HepG2 (cell line): ENCODE measurements around the gene SCGB3A2. TPM values are rescaled to one million over a fixed set of nuclear protein-coding genes. Genes with fewer than 3 reads are reported as not detected.

ENCODE experiments used
- ATAC-seq: fragments of 200-7000 bp; cut with Tn5 transposase; 3 replicates; pipeline ENCODE4 v1.9.1; 2020; ENCODE audit warnings: mild to moderate bottlenecking, moderate library complexity
- BruUV-seq: library from RNA; stranded (reverse); fragments of 400-500 nt; replicated peaks from 2 replicates; lab custom pipeline; 2021; lab: Mats Ljungman, UMichigan
- CTCF ChIA-PET: fragments of 300-600 bp; formaldehyde crosslinking; extraction: SDS; loops from one replicate; lab custom pipeline; 2021; ENCODE audit warnings: low total read pairs, inconsistent platforms, low intra/inter-chr PET ratio; lab: Yijun Ruan, JAX
- POLR2A ChIA-PET: fragments of 350-600 bp; sonication (Branson Sonifier 250); formaldehyde crosslinking; loops from one replicate; lab custom pipeline; 2020; ENCODE audit warnings: antibody characterized with exemption, inconsistent platforms; lab: Yijun Ruan, JAX
- DNase-seq: peaks from one replicate; pipeline ENCODE4 v3.0.0-alpha.2; 2015; ENCODE audit warnings: low spot score
- FAIRE-seq: peaks from 3 replicates; lab custom pipeline; 2011; peaks lifted over from hg19 to GRCh38; lab: Jason Lieb, UNC
- H2AFZ ChIP-seq: one replicate; pipeline ENCODE4 v1.6.1; 2011; ENCODE audit warnings: low read length, inconsistent platforms
- H3K27ac ChIP-seq: fragments of 300-600 bp; 3 replicates; pipeline ENCODE4 v1.8.0; 2011; ENCODE audit warnings: mixed run types, mild to moderate bottlenecking, mixed read lengths, low read length, inconsistent platforms; ENCODE audit not compliant: insufficient read depth; ENCODE audit errors: extremely low read length
- H3K27me3 ChIP-seq, 2 experiments: fragments of 200-600 bp in 1 of 2; 2 replicates in 1 of 2; 3 replicates in 1 of 2; pipeline versions ENCODE4 v1.6.0 to v1.8.0; 2011; ENCODE audit warnings: low read length in 2 of 2, mild to moderate bottlenecking in 2 of 2, moderate library complexity in 2 of 2, inconsistent platforms in 1 of 2; ENCODE audit not compliant: insufficient read depth in 2 of 2, control insufficient read depth in 1 of 2
- H3K36me3 ChIP-seq, 2 experiments: fragments of 200-600 bp in 1 of 2; replicated peaks in 1 of 2; 2 replicates in 1 of 2; 3 replicates in 1 of 2; pipeline versions ENCODE4 v1.5.1 to v1.8.0; 2011; ENCODE audit warnings: low read length in 2 of 2, inconsistent platforms in 1 of 2; ENCODE audit not compliant: insufficient read depth in 2 of 2, control insufficient read depth in 1 of 2
- H3K4me1 ChIP-seq: 2 replicates; pipeline ENCODE4 v1.5.1; 2012; ENCODE audit warnings: low read length, inconsistent platforms; ENCODE audit not compliant: insufficient read depth
- H3K4me2 ChIP-seq: 2 replicates; pipeline ENCODE4 v1.6.0; 2011; ENCODE audit warnings: low read depth, low read length, inconsistent platforms
- H3K4me3 ChIP-seq, 3 experiments: fragments of 200-600 bp in 1 of 3; sonication (generic), shearing (Covaris generic) in 1 of 3; replicated peaks in 1 of 3; 2 replicates each; pipeline ENCODE4 v1.5.1; 2011 to 2016; ENCODE audit warnings: low read length in 3 of 3, inconsistent platforms in 2 of 3, low read depth in 2 of 3, mild to moderate bottlenecking in 2 of 3, control low read depth in 1 of 3, mixed read lengths in 1 of 3; ENCODE audit not compliant: insufficient read depth in 1 of 3
- H3K79me2 ChIP-seq: one replicate; pipeline ENCODE4 v1.6.1; 2011; ENCODE audit warnings: low read length, inconsistent platforms; ENCODE audit not compliant: insufficient read depth
- H3K9ac ChIP-seq: 2 replicates; pipeline ENCODE4 v1.6.0; 2011; ENCODE audit warnings: mild to moderate bottlenecking, low read depth, low read length, inconsistent platforms; ENCODE audit not compliant: insufficient read depth
- H3K9me3 ChIP-seq: 2 replicates; pipeline ENCODE4 v1.5.1; 2012; ENCODE audit warnings: mild to moderate bottlenecking, low read length
- H4K20me1 ChIP-seq: 2 replicates; pipeline ENCODE4 v1.6.0; 2011; ENCODE audit warnings: inconsistent platforms, mild to moderate bottlenecking, low read length, moderate library complexity; ENCODE audit not compliant: insufficient read depth
- ATF4 ChIP-seq, 2 experiments: fragments of 450-650 bp in 1 of 2; sonication (generic) in 1 of 2; formaldehyde crosslinking; IDR thresholded peaks; 2 replicates each; pipeline versions ENCODE4 v1.5.0 to v1.8.0; 2020 to 2022; ENCODE audit warnings: mild to moderate bottlenecking in 1 of 2, missing genetic modification reagents in 1 of 2
- CEBPG ChIP-seq: IDR thresholded peaks from 2 replicates; pipeline ENCODE4 v1.6.1; 2016
- DR1 ChIP-seq: sonication (generic); formaldehyde crosslinking; IDR thresholded peaks from 2 replicates; pipeline ENCODE4 v1.8.0; 2021; ENCODE audit warnings: mild to moderate bottlenecking, missing genetic modification reagents, inconsistent platforms
- FOSL2 ChIP-seq: sonication (generic); formaldehyde crosslinking; IDR thresholded peaks from 2 replicates; pipeline ENCODE4 v1.4.0; 2020; ENCODE audit warnings: missing genetic modification reagents
- NCOA5 ChIP-seq: sonication (generic); formaldehyde crosslinking; IDR thresholded peaks from 2 replicates; pipeline ENCODE4 v1.4.0; 2020; ENCODE audit warnings: missing genetic modification reagents
- POLR2G ChIP-seq: fragments of 200-400 bp; formaldehyde crosslinking; IDR thresholded peaks from 2 replicates; pipeline ENCODE4 v1.6.1; 2018; ENCODE audit warnings: mild to moderate bottlenecking, low read depth, low read length, moderate library complexity
- RAD21 ChIP-seq: fragments of 450-650 bp; formaldehyde crosslinking; IDR thresholded peaks from 2 replicates; pipeline ENCODE4 v1.5.0; 2020; ENCODE audit warnings: mild to moderate bottlenecking
- TGIF2 ChIP-seq: IDR thresholded peaks from 2 replicates; pipeline ENCODE4 v1.6.1; 2016; ENCODE audit warnings: control low read depth, missing compliant biosample characterization
- ZBTB21 ChIP-seq: sonication (generic); formaldehyde crosslinking; IDR thresholded peaks from 2 replicates; pipeline ENCODE4 v1.4.0; 2020; ENCODE audit warnings: missing genetic modification reagents
- ZEB1 ChIP-seq: IDR thresholded peaks from 2 replicates; pipeline ENCODE4 v1.6.1; 2012; ENCODE audit warnings: mild to moderate bottlenecking, low read depth, inconsistent platforms; ENCODE audit not compliant: insufficient replicate concordance
- ZNF3 ChIP-seq: IDR thresholded peaks from 2 replicates; pipeline ENCODE4 v1.7.0; 2017; ENCODE audit warnings: inconsistent platforms
- ZNF556 ChIP-seq: sonication (generic); formaldehyde crosslinking; IDR thresholded peaks from 2 replicates; pipeline ENCODE4 v1.4.0; 2020; ENCODE audit warnings: mild to moderate bottlenecking, missing genetic modification reagents, borderline replicate concordance
- ZNF644 ChIP-seq: IDR thresholded peaks from 2 replicates; pipeline ENCODE4 v1.6.1; 2016; ENCODE audit warnings: low read depth
- WGBS: methylation state at CpG from one replicate; pipeline ENCODE4 v1.1.6; 2017; ENCODE audit warnings: low lambda C conversion rate; 5-methylcytosine and 5-hydroxymethylcytosine counted together
- in situ Hi-C: cut with HindIII; loops from 2 replicates; pipeline ENCODE4 v1.10.0; 2017; ENCODE audit warnings: low pct_unique_long_range_greater_than_20kb; ENCODE audit not compliant: extremely low pct_ligation_motif_present
- intact Hi-C: fragments of 100-400 bp; cut with micrococcal nuclease; formaldehyde crosslinking; loops from one replicate; pipeline ENCODE4 v1.10.0; 2022; ENCODE audit not compliant: unreplicated experiment
- polyA plus RNA-seq, 8 experiments: library from polyadenylated mRNA; depleted of rRNA in 3 of 8; stranded (reverse) in 7 of 8; unstranded in 1 of 8; fragments of >200 nt; fragmentation: Illumina TruSeq in 4 of 8; extraction: Trizol in 4 of 8; gene quantifications; 2 replicates each; pipeline versions ENCODE4 v1.2.1 to v1.2.3, GENCODE V29; 2011 to 2016; ENCODE audit warnings: low read depth in 4 of 8, missing spikeins in 1 of 8, mixed read lengths in 1 of 8; ENCODE audit not compliant: insufficient read depth in 1 of 8
- total RNA-seq, 5 experiments: library from RNA; depleted of rRNA; stranded (reverse); fragments of >200 nt; fragmentation: Illumina TruSeq; extraction: Trizol; gene quantifications; 2 replicates each; pipeline ENCODE4 v1.2.3, GENCODE V29; 2016; ENCODE audit warnings: low read depth in 1 of 5

SCGB3A2 gene
- total and polyA plus RNA-seq, 2 of the 13 experiments (the other 11 are each of a cell fraction or from before 2014, with no cell fraction given): not detected

- no peak overlapping the region for H3K9ac ChIP-seq
- CTCF ChIA-PET: no interaction called here
- no peak overlapping the region for H2AFZ ChIP-seq
- in situ Hi-C loops: no loop called here
- peaks cover 0 to 41% of the 10 kb centered on the region in 2 experiments; a peak in 3 of 5 replicates for H3K27me3 ChIP-seq
- intact Hi-C loops: loop anchor here (10.0 kb wide), 1 partner anchor 315 kb away; no protein-coding TSS in a partner anchor
- FAIRE-seq: no peak
- no peak for TF ChIP-seq ZNF3 (CRISPR knock-in tag)
- 0 out of 2 replicates have a peak, but pooled peaks have one; percentile 32 for TF ChIP-seq ZNF644
- TF ChIP-seq CEBPG (CRISPR knock-in tag): peak; percentile 35; the same call in 1 of the 2 replicates
- TF ChIP-seq ZBTB21 (CRISPR knock-in tag): no peak
- no peak for TF ChIP-seq NCOA5 (CRISPR knock-in tag)
- TF ChIP-seq RAD21 (CRISPR knock-in tag): no peak
- TF ChIP-seq ATF4 (CRISPR knock-in tag; IDR thresholded peaks at IDR 0.05): peak in 1 of 2 experiments; percentile 95; a peak in 2 of 4 replicates
- no peak for TF ChIP-seq ZEB1
- H3K4me3 ChIP-seq: no peak overlapping the region
- no peaks in the 10 kb centered on the region for H3K36me3 ChIP-seq
- H3K4me2 ChIP-seq: no peak overlapping the region
- no peaks in the 10 kb centered on the region for H4K20me1 ChIP-seq
- no TSS peak for BruUV-seq
- no peaks in the 10 kb centered on the region for H3K79me2 ChIP-seq
- H3K4me1 ChIP-seq: peaks cover 34% of the 10 kb centered on the region
- POLR2A ChIA-PET: interaction anchor here (1.0 kb wide), 1 partner anchor 8 kb away, joined by 3 read pairs; no protein-coding TSS in a partner anchor
- peak; percentile 5 for DNase-seq
- ATAC-seq: no peak
- H3K27ac ChIP-seq: no peak overlapping the region
- no peaks in the 10 kb centered on the region for H3K9me3 ChIP-seq
Observed at GRCh38 chr5:147830035-147830434, 48.5 kb upstream of the SCGB3A2 start.

GRCh38 chr5:147831465-147831864, 47.0 kb upstream of the SCGB3A2 start, which contains the start of gene SPINK1:
SPINK1 (minus strand) TSS chr5:147831671; CDS start chr5:147831577, 94 bp downstream.
- in situ Hi-C loops (no loop called here), intact Hi-C loops (loop anchor here (10.0 kb wide), 1 partner anchor 313 kb away; no protein-coding TSS in a partner anchor)
- Histone ChIP-seq H3K9ac (no peak within 1 kb of the TSS), H3K79me2 (no peaks in the 10 kb centered on the region), H4K20me1 (no peaks in the 10 kb centered on the region), H3K9me3 (no peaks in the 10 kb centered on the region), H3K4me3 (no peak within 1 kb of the TSS), H3K36me3 (no peaks in the 10 kb centered on the region), H3K4me1 (peaks cover 42% of the 10 kb centered on the region), H2AFZ (no peak within 1 kb of the TSS), H3K27ac (no peak within 1 kb of the TSS), H3K4me2 (no peak within 1 kb of the TSS), H3K27me3 (peaks cover 0 to 41% of the 10 kb centered on the region in 2 experiments; a peak in 3 of 5 replicates)
- FAIRE-seq: no peak
- CTCF ChIA-PET: no interaction called here
- no TSS peak for BruUV-seq
- POLR2A ChIA-PET: no interaction called here
- no peak for DNase-seq
- ATAC-seq: no peak
- 14% methylated on average over 1 of the region's 3 CpGs for whole genome bisulfite sequencing
- TF ChIP-seq FOSL2 (CRISPR knock-in tag) (0 out of 2 replicates have a peak, but pooled peaks have one; percentile 9), DR1 (CRISPR knock-in tag) (peak; percentile 51; the same call in 1 of the 2 replicates), ZNF644 (peak; percentile 75; the same call in 1 of the 2 replicates), ZNF556 (no peak), POLR2G (peak; percentile 53), TGIF2 (peak; percentile 26; the same call in 1 of the 2 replicates)
